Panc1 (cell line): ENCODE measurements around the gene GSTK1. TPM values are rescaled to one million over a fixed set of nuclear protein-coding genes. Genes with fewer than 3 reads are reported as not detected.

ENCODE experiments used
- ATAC-seq: fragments of 200-7000 bp; cut with Tn5 transposase; 2 replicates; pipeline ENCODE4 v1.9.1; 2020; ENCODE audit warnings: mild to moderate bottlenecking, moderate library complexity
- BruUV-seq: library from RNA; stranded (reverse); fragments of 400-500 nt; replicated peaks from 2 replicates; lab custom pipeline; 2021; lab: Mats Ljungman, UMichigan
- CTCF ChIA-PET: fragments of 300-600 bp; sonication (Branson Sonifier 250); formaldehyde crosslinking; loops from one replicate; lab custom pipeline; 2022; ENCODE audit warnings: antibody characterized with exemption; lab: Charles Lee
- POLR2A ChIA-PET: fragments of 300-600 bp; sonication (Branson Sonifier 250); formaldehyde crosslinking; loops from one replicate; lab custom pipeline; 2022; ENCODE audit warnings: antibody characterized with exemption; lab: Charles Lee
- DNase-seq: peaks from one replicate; pipeline ENCODE4 v3.0.0-alpha.2; 2010; ENCODE audit warnings: low read depth, low spot score
- H3K27ac ChIP-seq: 2 replicates; pipeline ENCODE4 v1.5.1; 2011; ENCODE audit warnings: mild to moderate bottlenecking, low read length, inconsistent platforms
- H3K27me3 ChIP-seq: fragments of 200-500 bp; sonication (Bioruptor generic); 2 replicates; pipeline ENCODE4 v1.6.0; 2014; ENCODE audit warnings: low read length, inconsistent platforms; ENCODE audit not compliant: control insufficient read depth, insufficient read depth
- H3K36me3 ChIP-seq: fragments of 200-500 bp; sonication (Bioruptor generic); 2 replicates; pipeline ENCODE4 v1.5.1; 2014; ENCODE audit warnings: inconsistent platforms, mild to moderate bottlenecking, low read length, moderate library complexity; ENCODE audit not compliant: control insufficient read depth, insufficient read depth
- H3K4me1 ChIP-seq: 2 replicates; pipeline ENCODE4 v1.5.1; 2011; ENCODE audit warnings: inconsistent platforms, mild to moderate bottlenecking, low read length, moderate library complexity; ENCODE audit not compliant: control insufficient read depth, insufficient read depth
- H3K4me3 ChIP-seq, 2 experiments: 2 replicates each; pipeline ENCODE4 v1.5.1; 2011 to 2012; ENCODE audit warnings: low read depth in 2 of 2, low read length in 2 of 2, mild to moderate bottlenecking in 2 of 2, inconsistent platforms in 1 of 2, moderate library complexity in 1 of 2
- H3K9me3 ChIP-seq: fragments of 200-500 bp; sonication (Bioruptor generic); 2 replicates; pipeline ENCODE4 v1.5.1; 2014; ENCODE audit warnings: low read depth, mild to moderate bottlenecking, inconsistent platforms, low read length, moderate library complexity; ENCODE audit not compliant: control insufficient read depth, insufficient read depth
- CTCF ChIP-seq: fragments of 450-650 bp; IDR thresholded peaks from 2 replicates; pipeline ENCODE4 v1.5.1; 2017; ENCODE audit warnings: mild to moderate bottlenecking
- POLR2AphosphoS5 ChIP-seq: IDR thresholded peaks from 2 replicates; pipeline ENCODE4 v1.6.1; 2012; ENCODE audit warnings: mild to moderate bottlenecking, low read depth, low read length, moderate library complexity
- REST ChIP-seq, 2 experiments: IDR thresholded peaks; 2 replicates each; pipeline ENCODE4 v1.6.1; 2011 to 2012; ENCODE audit warnings: low read depth in 2 of 2, control low read depth in 1 of 2, low read length in 1 of 2, mild to moderate bottlenecking in 1 of 2, moderate library complexity in 1 of 2; ENCODE audit not compliant: insufficient read depth in 1 of 2
- SIN3A ChIP-seq: IDR thresholded peaks from 2 replicates; pipeline ENCODE4 v1.6.1; 2012; ENCODE audit warnings: low read depth, mild to moderate bottlenecking, low read length, moderate library complexity, borderline replicate concordance; ENCODE audit not compliant: insufficient read depth
- TCF7L2 ChIP-seq: IDR thresholded peaks from 2 replicates; pipeline ENCODE4 v1.6.1; 2011; ENCODE audit warnings: mild to moderate bottlenecking, low read depth, low read length, inconsistent platforms
- in situ Hi-C: cut with HindIII; loops from 2 replicates; pipeline ENCODE4 v1.10.0; 2016; ENCODE audit warnings: low sequenced_read_pairs, low pct_unique_long_range_greater_than_20kb
- intact Hi-C: fragments of 100-400 bp; cut with micrococcal nuclease; formaldehyde crosslinking; loops from one replicate; pipeline ENCODE4 v1.10.0; 2022; ENCODE audit not compliant: unreplicated experiment
- total RNA-seq: library from RNA; stranded (reverse); gene quantifications from one replicate; pipeline ENCODE4 v1.2.1, GENCODE V29; 2021; ENCODE audit not compliant: unreplicated experiment

GSTK1 gene
- total RNA-seq, 1 experiment from 2014 or later, result 100 TPM

- H3K4me1 ChIP-seq, result peaks cover 14% of the 10 kb centered on the region
- no peak overlapping the region for H3K4me3 ChIP-seq
- intact Hi-C loops, result no loop called here
- POLR2A ChIA-PET, result no interaction called here
- H3K9me3 ChIP-seq, result no peaks in the 10 kb centered on the region
- H3K36me3 ChIP-seq, result no peaks in the 10 kb centered on the region
- DNase-seq (no peak), ATAC-seq (no peak)
- H3K27ac ChIP-seq, result no peak overlapping the region
- CTCF ChIA-PET, result no interaction called here
- H3K27me3 ChIP-seq, result no peaks in the 10 kb centered on the region
- no peak for TF ChIP-seq TCF7L2
- TF ChIP-seq REST (IDR thresholded peaks at IDR 0.05; ENCODE audit: insufficient read depth in 1 of 2, low read depth in 2 of 2, low read length in 1 of 2), result no peak
- no peak for TF ChIP-seq POLR2AphosphoS5
- no peak for TF ChIP-seq SIN3A
- TF ChIP-seq CTCF, result no peak
- no TSS peak for BruUV-seq
- in situ Hi-C loops, result no loop called here
Measured at GRCh38 chr7:143280160-143280559, 16.9 kb downstream of the GSTK1 start.

- H3K4me1 ChIP-seq, result peaks cover 18% of the 10 kb centered on the region
- H3K27ac ChIP-seq, result no peak overlapping the region
- no peak for ATAC-seq
- no TSS peak for BruUV-seq
- POLR2A ChIA-PET, result no interaction called here
- H3K9me3 ChIP-seq, result no peaks in the 10 kb centered on the region
- H3K4me3 ChIP-seq, result no peak overlapping the region
- no peaks in the 10 kb centered on the region for H3K27me3 ChIP-seq
- H3K36me3 ChIP-seq, result no peaks in the 10 kb centered on the region
- in situ Hi-C loops, result no loop called here
- TF ChIP-seq REST (IDR thresholded peaks at IDR 0.05; ENCODE audit: insufficient read depth in 1 of 2, low read depth in 2 of 2, low read length in 1 of 2) (no peak), POLR2AphosphoS5 (no peak), TCF7L2 (no peak), SIN3A (no peak), CTCF (no peak)
- CTCF ChIA-PET, result no interaction called here
- no peak for DNase-seq
- intact Hi-C loops, result no loop called here
Measured at GRCh38 chr7:143280566-143280965, 17.3 kb downstream of the GSTK1 start.
